ENCODE measurements around the gene MOB3B.

- TF ChIP-seq MYC (IDR thresholded peaks at IDR 0.05; ENCODE audit: borderline replicate concordance, low read length) (no peak), CTCF (IDR thresholded peaks at IDR 0.05) (no peak), EP300 (IDR thresholded peaks at IDR 0.05) (no peak), FOSL2 (IDR thresholded peaks at IDR 0.05) (no peak), FOSL2 (CRISPR knock-in tag; IDR thresholded peaks at IDR 0.05) (no peak), EHF (CRISPR knock-in tag; IDR thresholded peaks at IDR 0.05) (no peak), JUN (IDR thresholded peaks at IDR 0.05) (no peak), POLR2A (IDR thresholded peaks at IDR 0.05; ENCODE audit: low read length) (no peak), SMC3 (IDR thresholded peaks at IDR 0.05) (no peak), NFE2L2 (conservative IDR thresholded peaks at IDR 0.05; ENCODE audit: low read length) (no peak), RAD21 (conservative IDR thresholded peaks at IDR 0.05 in 1 of 2, IDR thresholded peaks at IDR 0.05 in 1 of 2) (no peak)
These were observed 178.2 kb downstream of the MOB3B start for GRCh38 chr9:27351438-27351837.
